ENCODE data around the gene FAM53B.

The FAM53B gene

DNA sequence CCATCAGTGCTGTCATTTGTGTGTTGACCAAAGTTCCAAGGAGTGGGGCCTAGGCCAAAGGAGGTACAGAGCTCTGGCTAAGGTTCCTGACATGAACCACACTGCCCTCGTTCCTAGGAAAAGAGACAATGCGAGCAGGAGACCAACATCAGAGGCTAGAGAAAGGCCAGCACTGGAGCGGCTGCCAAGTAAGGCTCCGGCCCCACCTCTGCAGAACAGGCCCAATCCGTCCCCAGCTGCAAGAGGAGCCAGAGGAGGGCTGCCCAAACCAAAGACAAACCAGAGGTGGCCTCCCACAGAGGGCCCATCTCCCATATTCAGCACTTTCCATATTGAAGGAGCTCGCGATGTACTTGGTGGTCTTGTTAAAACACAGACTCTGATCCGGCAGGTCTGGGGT lies 81.0 kb downstream of the FAM53B start:
- DNase-seq (ENCODE audit: low read depth, low spot score): no peak

DNA sequence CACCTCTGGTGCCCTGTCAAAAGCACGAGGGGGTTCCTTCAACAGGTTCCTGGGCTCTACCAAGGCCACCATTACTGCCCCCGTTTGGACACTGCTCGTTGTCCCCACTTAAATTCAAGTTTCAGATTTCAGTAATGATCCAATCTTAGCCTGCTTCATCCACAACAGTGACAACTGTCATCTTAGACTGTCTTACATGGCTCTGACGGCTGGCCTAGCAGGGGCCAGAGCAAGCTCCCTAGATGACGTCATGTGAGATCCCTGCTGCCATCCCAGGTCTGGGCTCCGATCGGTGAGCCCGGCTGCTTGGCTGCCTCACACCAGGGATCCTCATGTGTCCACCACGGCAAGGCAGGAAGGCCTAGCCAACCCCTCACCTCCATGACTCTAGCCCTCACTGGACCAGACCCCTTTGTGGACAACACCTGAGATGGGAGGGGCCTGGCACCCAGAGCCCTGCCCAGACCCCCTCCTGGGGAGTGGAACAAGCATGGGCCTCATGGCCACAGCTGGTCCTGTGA lies 82.5 kb downstream of the FAM53B start:
- no peak for DNase-seq (ENCODE audit: low read depth, low spot score)

DNA sequence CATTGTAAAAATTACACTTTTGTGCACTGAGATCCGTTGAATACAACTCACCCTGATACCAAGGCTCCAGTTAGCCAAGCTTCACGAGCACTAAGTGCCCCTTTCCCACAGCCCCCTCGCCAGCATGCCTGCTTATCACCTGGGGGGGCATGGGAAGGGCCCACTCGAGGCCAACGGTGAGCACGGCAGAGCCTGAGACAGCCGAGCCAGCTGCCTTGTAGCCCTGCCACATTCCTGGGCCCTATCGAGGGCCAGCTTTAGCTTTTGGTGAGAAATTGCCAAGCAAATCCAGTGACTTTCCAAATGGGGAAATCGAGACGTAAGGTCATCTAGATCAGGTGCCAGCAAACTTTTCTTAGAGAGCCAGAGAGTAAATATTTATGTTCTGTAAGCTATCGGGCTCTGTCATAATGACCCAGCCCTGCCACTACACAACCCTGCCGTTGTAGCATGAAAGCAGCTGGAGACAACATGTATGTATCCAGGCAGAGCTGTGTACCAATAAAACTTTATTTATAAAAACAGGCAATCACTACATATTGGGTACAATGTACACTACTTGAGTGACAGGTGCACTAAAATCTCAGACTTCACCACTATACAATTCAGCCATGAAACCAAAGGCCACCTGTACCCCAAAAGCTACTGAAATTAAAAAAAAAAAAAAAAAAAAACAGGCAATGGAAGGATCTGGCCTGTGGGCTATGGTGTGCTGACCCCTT lies 83.6 kb downstream of the FAM53B start:
- no peak for DNase-seq (ENCODE audit: low read depth, low spot score)

DNA sequence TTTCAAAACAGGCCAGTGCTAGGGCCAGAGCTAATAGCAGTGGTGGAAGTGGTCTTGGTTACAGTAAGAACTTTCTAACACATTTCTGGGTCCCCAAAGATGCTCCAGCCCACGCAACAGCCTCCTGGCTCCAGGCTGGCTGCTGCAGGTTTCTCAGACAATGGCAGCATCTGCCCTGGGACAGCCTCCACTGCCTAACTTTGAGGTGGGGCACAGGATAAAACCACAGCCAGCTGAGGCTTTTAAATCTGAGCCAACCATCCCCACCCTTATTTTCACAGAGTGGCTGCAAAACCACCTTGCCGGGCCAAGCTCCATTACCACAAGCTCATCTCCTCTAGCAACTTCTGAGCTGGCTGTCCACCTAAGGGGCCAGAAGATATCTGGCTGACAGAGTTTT lies 84.8 kb downstream of the FAM53B start:
- DNase-seq (ENCODE audit: low read depth, low spot score): no peak

DNA sequence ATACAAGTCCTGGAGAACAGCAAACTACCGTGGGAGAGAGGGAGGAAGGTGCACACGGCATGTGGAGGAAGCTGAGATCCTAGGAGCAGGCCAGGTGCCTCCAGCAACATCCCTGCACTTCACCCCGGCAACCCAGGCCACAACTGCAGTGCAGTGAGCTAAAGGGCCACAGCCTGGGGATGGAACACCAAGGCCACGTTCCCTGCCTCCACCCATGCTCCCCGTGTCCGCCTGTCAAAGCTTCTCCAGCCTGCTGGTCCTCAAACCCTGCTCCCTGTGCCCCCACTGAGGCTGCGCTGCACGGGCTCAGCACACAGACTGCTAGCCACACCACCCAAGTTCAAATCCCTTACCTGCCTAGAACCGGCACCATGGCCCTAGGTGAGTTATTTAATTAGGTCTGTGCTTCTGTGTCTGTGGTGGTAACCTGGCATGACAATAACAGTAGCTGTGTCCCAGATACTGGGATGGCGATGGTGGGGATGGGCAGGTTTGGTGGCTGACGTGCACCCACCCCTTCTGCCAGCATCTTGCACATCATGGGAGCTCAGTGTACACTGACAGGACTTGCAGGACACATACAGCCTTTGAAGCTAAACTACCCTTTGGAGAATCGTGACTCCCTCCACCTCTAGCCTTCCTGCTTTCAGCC lies 85.5 kb downstream of the FAM53B start:
- no peak for DNase-seq (ENCODE audit: low read depth, low spot score)

DNA sequence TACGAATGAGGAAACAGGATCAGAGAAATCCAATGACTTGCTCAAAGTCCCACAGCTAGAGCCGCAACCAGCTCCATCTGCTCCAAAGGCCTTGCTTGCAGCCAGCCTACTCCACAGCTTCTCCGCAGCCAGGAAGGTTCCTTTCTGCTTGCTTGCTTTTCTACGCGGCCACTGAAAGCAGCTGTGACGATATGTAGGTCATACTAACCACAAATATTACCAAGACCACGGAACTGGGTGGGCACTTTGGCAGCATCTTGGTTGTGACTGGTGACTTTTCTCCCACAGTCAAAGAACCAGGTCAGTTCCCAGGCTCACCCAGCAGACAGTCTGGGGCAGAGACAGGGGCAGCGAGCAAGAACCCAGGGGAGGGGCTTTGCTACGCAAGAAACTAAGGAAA lies 86.4 kb downstream of the FAM53B start:
- DNase-seq (ENCODE audit: low read depth, low spot score): no peak

DNA sequence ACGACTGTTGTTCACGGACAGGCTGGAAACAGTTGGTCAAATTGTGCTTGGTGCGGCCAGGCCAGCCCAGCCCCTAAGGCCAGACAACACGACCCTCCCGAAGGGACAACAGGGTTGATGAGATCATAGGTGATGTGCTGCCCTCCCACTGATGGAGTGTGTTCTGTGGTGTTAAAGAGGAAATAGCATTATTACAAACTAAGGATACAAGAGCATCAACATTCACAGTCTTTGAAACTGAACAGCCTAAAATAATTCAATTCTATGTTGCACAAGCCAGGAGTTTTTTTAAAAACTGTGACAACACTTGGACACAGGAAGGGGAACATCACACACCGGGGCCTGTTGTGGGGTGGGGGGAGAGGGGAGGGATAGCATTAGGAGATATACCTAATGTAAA lies 87.6 kb downstream of the FAM53B start:
- DNase-seq (ENCODE audit: low read depth, low spot score): no peak

DNA sequence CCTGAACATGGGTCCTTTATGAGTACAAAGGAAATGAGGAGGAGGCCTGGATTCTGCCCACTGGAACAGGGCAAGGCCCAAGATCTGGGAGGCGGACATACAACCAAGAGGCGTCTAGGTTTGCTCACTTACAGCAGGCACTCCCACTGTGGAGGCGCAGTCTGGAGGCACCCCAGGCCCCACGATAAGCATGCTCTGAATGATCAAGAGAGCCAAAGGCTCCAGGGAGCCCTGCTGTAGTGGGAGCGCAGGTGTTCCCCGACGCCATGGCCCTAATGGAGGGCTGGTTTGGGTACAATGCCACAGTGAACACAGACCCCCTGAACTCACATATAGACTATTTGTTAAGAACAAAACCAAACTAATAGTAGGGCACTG lies 88.1 kb downstream of the FAM53B start:
- no peak for DNase-seq (ENCODE audit: low read depth, low spot score)

DNA sequence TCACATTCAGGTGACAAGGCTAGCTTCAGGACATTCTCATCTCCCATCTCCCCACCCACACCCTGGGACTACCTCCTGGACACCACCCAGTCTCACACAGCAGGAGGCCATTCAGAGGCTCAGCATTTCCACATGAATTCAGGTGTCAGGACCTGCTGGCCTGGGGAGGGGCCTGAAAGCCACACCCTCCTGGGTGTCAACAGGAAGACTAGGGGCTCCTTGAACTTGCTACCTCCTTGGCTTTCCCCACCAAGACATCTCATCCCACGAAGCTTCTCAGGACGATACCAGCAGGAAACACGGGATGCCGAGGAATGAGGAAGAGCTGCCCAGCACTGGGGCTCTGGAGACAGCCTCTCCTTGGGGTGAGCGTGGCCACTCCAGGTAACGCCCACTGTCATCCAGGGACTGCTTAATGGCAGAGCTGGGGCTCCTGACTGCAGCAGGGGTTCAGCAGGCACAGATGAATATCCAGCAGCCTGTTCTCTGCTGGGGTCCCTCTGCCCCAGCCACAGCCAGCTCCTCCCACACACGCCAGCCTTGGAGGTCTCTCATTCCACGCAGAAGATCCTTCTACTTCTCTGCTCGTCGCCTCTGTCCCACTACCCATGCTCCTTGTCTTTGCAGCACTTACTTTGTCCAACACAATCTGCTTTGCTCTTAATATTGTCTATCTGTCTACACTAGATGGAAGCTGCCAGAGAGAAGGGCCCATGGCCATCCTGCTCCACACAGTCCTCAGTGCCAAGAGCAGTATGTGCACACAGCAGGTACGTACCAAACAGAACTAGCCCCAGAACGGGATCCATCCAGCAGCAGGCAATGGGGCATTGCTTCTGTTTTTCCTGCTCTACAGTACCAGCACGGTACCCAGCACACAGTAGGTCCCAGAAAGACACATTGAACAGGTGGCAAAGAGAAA lies 88.7 kb downstream of the FAM53B start:
- no peak for DNase-seq (ENCODE audit: low read depth, low spot score)

DNA sequence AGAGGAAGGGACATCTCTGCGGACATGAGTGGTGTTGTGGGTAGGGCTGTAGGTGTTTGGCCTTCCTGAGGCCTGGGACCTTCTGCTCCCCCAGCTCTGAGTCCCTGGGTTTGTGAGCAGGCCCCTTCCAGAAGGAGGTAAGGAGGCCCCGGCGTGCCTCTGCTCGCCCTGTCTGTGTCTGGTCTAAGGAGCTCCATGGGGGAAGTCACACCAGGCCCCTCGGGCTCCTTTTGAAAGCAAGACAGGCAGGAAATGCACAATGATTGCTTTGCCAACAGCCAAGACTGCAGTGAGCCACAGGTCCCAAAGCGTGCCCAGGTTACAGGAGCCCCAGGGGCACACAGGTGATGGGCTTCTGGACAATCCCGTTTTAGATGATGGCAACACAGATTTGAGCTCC lies 89.5 kb downstream of the FAM53B start:
- DNase-seq (ENCODE audit: low read depth, low spot score): no peak

DNA sequence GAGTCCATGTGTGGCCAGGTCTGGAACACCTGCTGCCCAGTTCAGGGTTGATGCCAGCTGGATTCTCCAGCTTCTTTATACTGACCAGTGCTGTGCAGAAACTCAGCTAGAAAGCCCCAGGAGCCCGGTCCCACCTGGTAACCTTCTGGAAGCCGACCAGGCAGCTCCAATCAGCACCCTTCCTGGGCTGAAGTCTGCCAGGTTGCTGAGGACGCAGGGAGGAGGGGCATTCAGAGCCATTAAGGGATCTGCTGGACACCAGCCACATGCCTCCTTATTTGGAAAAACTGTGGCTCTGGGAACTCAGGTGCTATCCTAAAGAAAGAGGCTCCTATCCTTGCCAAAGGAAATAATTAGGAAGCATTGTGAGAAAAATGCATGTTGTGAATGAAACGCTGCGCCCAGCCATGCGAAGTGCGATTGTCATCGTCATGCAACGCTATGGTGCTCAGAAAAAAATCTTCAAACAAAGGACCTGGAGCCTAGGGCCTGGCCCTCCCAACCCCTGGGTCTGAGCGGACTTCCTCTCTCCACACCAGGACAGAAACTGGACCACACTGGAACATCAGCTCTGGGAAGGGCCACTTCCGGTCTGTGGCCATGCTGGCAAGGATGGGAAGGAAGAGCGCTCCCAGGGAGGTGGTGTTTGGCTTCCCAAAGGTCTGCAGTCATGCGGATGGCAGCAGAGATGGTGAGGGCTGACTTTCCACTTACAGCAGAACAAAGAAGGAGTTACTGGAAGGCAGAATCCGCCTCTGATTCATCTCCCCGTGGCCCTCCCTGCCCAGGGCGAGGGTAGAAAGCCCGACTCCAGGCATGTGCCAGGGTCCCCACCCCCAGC lies 90.1 kb downstream of the FAM53B start:
- no peak for DNase-seq (ENCODE audit: low read depth, low spot score)

DNA sequence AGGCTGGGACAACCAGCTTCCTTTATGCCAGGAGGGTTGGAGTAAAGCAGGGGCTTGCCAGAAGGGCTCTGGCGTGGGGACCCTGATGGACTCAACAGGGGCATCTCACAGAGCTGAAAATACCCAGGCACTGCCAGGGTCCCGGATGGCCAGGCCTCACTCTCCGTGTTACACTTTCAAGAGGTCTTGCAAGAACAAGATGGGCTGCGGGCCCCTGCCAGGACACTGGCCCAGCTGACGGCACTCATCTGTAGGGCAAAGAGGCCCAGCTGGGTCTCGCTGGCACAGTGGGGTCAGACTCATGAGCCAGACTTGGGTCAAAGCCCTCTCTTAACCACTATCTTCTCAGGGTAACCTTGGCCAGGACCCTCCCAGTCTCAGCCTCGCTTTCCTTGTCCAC lies 90.9 kb downstream of the FAM53B start:
- no peak for DNase-seq (ENCODE audit: low read depth, low spot score)

DNA sequence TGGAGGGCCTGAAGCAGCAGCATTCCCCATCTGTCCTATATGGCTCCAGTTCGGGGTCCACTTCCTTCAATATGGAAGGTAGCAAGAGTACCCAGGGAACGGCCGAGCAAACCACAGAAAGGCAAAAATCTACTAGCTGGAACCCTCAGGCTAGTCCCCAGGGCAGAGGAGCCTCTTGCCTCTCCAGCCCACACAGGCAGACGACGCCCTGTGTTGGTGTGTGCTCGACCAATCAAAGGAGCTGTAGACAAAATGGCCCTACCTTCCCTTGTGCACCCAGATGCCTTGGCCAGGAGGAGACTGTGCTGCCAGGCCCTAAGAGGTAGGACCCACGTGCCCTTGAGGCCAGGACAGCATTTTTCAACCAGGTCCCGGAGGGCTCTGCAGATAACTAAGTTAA lies 91.5 kb downstream of the FAM53B start:
- no peak for DNase-seq (ENCODE audit: low read depth, low spot score)

DNA sequence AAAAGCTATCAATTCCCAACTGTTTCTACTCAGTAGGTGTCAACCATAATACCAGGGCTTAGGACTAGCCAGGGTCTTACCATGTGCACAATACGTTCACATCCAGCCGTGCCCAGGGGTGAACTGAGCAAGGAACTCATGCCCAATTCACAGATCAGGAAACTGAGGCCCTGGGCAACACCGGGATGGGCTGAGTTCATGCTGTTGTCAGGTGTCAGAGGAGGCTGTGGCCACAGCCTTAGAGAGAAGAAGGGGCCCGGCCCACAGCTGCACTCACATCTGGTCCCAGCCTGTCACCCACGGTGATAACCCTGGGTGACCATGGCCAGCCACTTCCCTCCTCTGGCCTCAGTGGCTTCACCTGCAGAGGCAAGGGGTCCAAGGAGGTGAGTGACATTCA lies 92.0 kb downstream of the FAM53B start:
- DNase-seq (ENCODE audit: low read depth, low spot score): no peak

DNA sequence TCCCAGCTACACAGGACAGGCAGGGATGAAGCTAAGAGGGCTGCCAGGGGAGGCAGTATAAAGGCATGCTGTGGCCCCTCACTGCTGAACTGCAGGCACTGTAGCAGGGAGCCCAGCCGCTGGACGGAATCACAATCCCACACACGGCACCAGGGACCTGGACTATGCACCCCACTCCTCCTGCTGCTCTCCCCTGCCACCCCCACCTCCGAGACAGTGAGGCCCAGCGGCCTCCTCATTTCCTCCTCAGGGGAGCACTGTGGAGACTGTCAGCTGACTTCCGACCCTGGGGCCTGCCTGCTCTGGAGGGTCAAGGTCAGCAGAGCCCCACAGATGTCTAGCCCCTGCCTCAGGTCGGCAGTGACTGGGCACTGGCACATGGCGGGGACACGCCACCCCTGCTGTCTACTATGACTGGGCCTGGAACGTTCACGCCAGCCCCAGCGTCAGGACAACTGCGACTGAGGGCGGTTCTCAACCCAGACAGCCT lies 92.7 kb downstream of the FAM53B start:
- DNase-seq (ENCODE audit: low read depth, low spot score): no peak

DNA sequence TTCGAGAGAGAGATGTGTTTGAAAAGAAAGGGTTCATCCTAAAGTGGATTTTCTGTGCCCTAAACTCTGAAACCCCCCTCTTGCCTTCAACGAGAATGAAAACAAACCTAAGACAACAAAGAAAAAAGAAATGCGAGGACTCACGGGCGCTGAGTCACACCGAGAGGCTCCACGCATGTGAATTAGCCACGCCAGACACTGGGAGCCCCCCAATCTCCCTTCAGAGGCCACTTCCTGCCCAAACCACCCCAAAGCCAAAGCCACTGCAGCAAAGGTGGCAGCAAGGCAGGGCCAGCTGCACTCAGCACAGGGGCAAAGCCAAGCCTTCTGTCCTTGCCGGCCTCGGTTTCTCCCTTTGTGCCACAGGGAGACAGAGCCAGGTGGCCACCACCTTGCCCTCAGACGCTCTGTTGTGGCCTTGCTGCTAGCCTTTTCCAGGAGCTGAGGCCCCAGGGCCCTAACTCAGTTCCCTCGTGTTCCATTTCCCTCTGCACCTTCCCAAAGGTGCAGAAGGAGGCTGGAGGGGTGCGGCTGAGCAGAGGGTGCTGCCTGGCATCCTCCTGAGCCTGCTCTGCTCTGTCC lies 93.3 kb downstream of the FAM53B start:
- DNase-seq (ENCODE audit: low read depth, low spot score): no peak

DNA sequence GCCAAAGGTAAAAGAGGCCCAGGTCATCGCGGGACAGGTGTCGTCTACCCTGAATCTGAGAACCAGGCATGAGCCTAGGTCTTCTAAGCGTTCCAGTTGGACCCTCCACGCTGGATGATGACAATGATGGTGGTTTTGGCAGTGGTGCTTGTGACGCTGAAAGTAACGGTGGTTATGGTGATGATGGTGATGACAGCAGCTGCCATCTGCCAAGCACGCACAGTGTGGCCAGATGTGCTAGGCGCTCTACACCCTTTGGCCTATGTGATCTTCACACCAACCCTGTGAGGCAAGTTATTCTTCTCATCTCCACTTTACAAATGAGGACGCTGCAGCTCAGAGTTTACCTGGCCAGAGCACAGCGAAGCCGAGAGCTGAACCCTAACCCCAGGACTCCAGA lies 93.9 kb downstream of the FAM53B start:
- DNase-seq (ENCODE audit: low read depth, low spot score): no peak

DNA sequence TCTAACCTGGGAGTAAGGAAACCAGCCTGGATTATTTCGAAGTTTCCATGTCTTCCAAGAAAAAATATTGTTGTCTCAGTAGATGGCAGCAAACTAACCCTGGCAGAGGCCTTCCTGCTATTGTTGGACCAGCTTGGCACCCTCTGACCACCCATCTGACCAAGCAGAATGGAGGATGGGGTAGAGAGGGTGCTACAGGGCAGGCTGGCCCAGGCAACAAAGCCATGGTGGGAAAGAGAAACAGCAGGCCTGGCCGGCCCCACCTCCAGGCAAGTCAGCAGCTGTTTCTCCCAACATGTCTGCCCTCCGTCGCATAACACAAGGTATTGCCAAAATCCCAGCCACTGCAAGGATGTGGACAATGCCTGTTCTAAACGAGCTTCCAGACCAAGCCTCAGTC lies 95.0 kb downstream of the FAM53B start:
- no peak for DNase-seq (ENCODE audit: low read depth, low spot score)

DNA sequence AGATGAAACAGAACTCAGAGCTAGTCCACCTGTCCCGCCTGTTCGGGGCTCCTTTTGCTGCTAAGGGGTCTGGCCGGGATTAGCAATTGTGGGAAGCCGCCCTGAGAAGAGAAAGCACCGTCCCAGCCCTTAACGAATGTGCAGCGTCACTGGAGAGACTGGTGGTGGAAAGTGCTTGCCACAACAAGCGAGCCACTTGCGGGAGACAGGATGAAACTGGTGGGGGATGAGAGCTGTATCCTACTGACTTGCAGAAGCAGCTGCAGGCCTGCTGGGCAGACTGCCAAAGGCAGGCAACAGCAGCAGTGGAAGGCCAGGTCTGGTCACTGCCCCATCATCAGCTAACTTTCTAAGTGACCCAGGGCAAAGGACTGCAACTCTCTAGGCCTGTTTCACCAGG lies 95.4 kb downstream of the FAM53B start:
- DNase-seq (ENCODE audit: low read depth, low spot score): peak; percentile 71

DNA sequence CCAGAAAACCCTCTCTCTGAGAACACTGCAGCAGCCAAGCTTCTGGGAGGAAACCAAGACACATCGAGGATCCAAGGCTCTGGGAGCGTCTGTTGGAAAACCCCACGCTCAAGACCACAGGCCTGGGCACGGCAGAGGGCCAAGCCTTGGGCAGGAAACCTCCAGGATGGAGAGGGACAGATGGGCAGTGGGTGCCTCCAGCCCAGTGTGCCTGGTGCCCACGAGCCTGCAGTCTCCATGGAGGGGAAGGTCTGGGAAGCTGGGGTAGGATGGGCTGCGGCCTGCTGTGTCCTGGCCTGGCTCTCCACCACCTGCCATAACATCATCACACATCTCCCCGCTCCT lies 96.1 kb downstream of the FAM53B start:
- no peak for DNase-seq (ENCODE audit: low read depth, low spot score)

Measured in smooth muscle cell of the brain vasculature (primary cell).